ENCODE data around the gene ACOXL.
A peak's percentile ranks its signal among the peaks of the same experiment; 100 is the strongest.

The ACOXL gene

GRCh38 chr2:110861616-110862260 is 129.4 kb downstream of the ACOXL start:
- no peak for DNase-seq

GRCh38 chr2:110863726-110864125 is 131.4 kb downstream of the ACOXL start:
- no peak for DNase-seq

- no peak for DNase-seq
Measured at GRCh38 chr2:110864176-110864575, 131.8 kb downstream of the ACOXL start.

- no peak for DNase-seq
Measured at GRCh38 chr2:110864731-110865130, 132.4 kb downstream of the ACOXL start.

- no peak for DNase-seq
Measured at GRCh38 chr2:110865188-110865587, 132.8 kb downstream of the ACOXL start.

- DNase-seq, result no peak
Measured at GRCh38 chr2:110866045-110866444, 133.7 kb downstream of the ACOXL start.

- no peak for DNase-seq
Measured at GRCh38 chr2:110866466-110866865, 134.1 kb downstream of the ACOXL start.

- no peak for DNase-seq
Measured at GRCh38 chr2:110867078-110867477, 134.7 kb downstream of the ACOXL start.

GRCh38 chr2:110868971-110869370 is 136.6 kb downstream of the ACOXL start:
- no peak for DNase-seq

GRCh38 chr2:110869472-110870446 is 137.4 kb downstream of the ACOXL start:
- peak; percentile 67 for DNase-seq

- no peak for DNase-seq
Measured at GRCh38 chr2:110870545-110870944, 138.2 kb downstream of the ACOXL start.

- DNase-seq, result no peak
Measured at GRCh38 chr2:110871637-110872036, 139.3 kb downstream of the ACOXL start.

- DNase-seq, result no peak
Measured at GRCh38 chr2:110872521-110872920, 140.1 kb downstream of the ACOXL start.

- DNase-seq, result no peak
Measured at GRCh38 chr2:110873056-110873502, 140.7 kb downstream of the ACOXL start.

- DNase-seq, result no peak
Measured at GRCh38 chr2:110873597-110874452, 141.5 kb downstream of the ACOXL start.

GRCh38 chr2:110874453-110875383 is 142.3 kb downstream of the ACOXL start:
- DNase-seq, result no peak

GRCh38 chr2:110875384-110875725 is 143.0 kb downstream of the ACOXL start:
- DNase-seq, result no peak

GRCh38 chr2:110876167-110876999 is 144.0 kb downstream of the ACOXL start:
- no peak for DNase-seq

GRCh38 chr2:110877031-110877827 is 144.9 kb downstream of the ACOXL start:
- no peak for DNase-seq

- no peak for DNase-seq
Measured at GRCh38 chr2:110878150-110878549, 145.8 kb downstream of the ACOXL start.
